Adrenal gland (tissue), 12 donors: ENCODE results near the gene CYB5R2. TPM values are rescaled to one million over a fixed set of nuclear protein-coding genes. Genes with fewer than 3 reads are reported as not detected.

Experiments
- DNase-seq, 7 donors: peaks; one replicate each; pipeline ENCODE4 v3.0.0-alpha.2; 2019 to 2020
- H3K27ac ChIP-seq, 5 donors: fragments of 200-600 bp; sonication (generic) in 4 of 5; 1 replicate in 3 of 5; 2 replicates in 2 of 5; pipeline versions ENCODE4 v1.5.1 to v1.8.0; 2016 to 2020; ENCODE audit warnings: mild to moderate bottlenecking in 1 of 5
- H3K27me3 ChIP-seq: fragments of 200-600 bp; 2 replicates; pipeline ENCODE4 v1.8.0; 2021
- H3K36me3 ChIP-seq, 2 donors: fragments of 200-600 bp; replicated peaks in 1 of 2; 1 replicate in 1 of 2; 2 replicates in 1 of 2; pipeline versions ENCODE4 v1.5.1 to v1.8.0; 2018 to 2022
- H3K4me1 ChIP-seq, 2 donors: fragments of 200-600 bp; replicated peaks in 1 of 2; 1 replicate in 1 of 2; 2 replicates in 1 of 2; pipeline versions ENCODE4 v1.5.1 to v1.8.0; 2018 to 2021
- H3K4me3 ChIP-seq, 4 donors: fragments of 200-600 bp; sonication (generic) in 3 of 4; one replicate each; pipeline ENCODE4 v1.5.1; 2016 to 2018
- H3K9me3 ChIP-seq, 3 donors: fragments of 200-600 bp; sonication (generic) in 1 of 3; replicated peaks in 1 of 3; 1 replicate in 2 of 3; 2 replicates in 1 of 3; pipeline versions ENCODE4 v1.5.1 to v1.8.0; 2016 to 2021
- POLR2A ChIP-seq, 2 donors: fragments of 450-650 bp; IDR thresholded peaks; one replicate each; pipeline ENCODE4 v1.6.1; 2017; ENCODE audit warnings: antibody characterized with exemption in 2 of 2, mild to moderate bottlenecking in 2 of 2, moderate library complexity in 1 of 2
- WGBS, 4 donors: extraction: QIAGEN DNeasy Blood & Tissue Kit in 2 of 4; methylation state at CpG; one replicate each; pipeline versions ENCODE4 v1.1.5 to v1.1.7; 2013 to 2017; 5-methylcytosine and 5-hydroxymethylcytosine counted together
- intact Hi-C, 2 donors: fragments of 100-400 bp; cut with DNase I; formaldehyde crosslinking; loops; one replicate each; pipeline versions ENCODE4 v1.14.1 to v1.15.0; 2022 to 2023
- polyA plus RNA-seq, 3 donors: library from polyadenylated mRNA; stranded (reverse); fragments of 200-250 nt in 2 of 3; fragments of 350-450 nt in 1 of 3; fragmentation: Illumina TruSeq in 1 of 3; extraction: RNeasy Lipid Tissue Mini Kit (QIAGEN cat#74804) in 1 of 3; gene quantifications; one replicate each; pipeline ENCODE4 v1.2.3, GENCODE V29; 2013 to 2014
- total RNA-seq, 9 donors: library from RNA; depleted of rRNA in 4 of 9; stranded (reverse); fragments of >200 nt in 4 of 9; fragments of 120-200 nt in 1 of 9; fragmentation: NEBNext Ultra II Directional in 1 of 9; extraction: Animal tissue kit (Norgen Biotek cat#: 25700) in 1 of 9; gene quantifications; one replicate each; pipeline versions ENCODE4 v1.1.0 to v1.2.4, GENCODE V29; 2013 to 2023
- TF ChIP-seq, protein P1 (sequence below), 6 experiments: fragments of 450-650 bp in 4 of 6; fragments of 200-600 bp in 2 of 6; sonication (generic) in 1 of 6; IDR thresholded peaks; 1 replicate in 5 of 6; 2 replicates in 1 of 6; pipeline versions ENCODE4 v1.5.1 to v1.8.0; 2016 to 2021; ENCODE audit warnings: antibody characterized with exemption in 6 of 6, mild to moderate bottlenecking in 2 of 6, moderate library complexity in 1 of 6
- donor health status: healthy with polysubstance abuse.
- donor health status: Bipolar disorder and iron deficiency.
- donor health status: DM: yes; HTN: yes; CAD: no.
- donor health status: DM: no; HTN: no; CAD: no.
- donor health status: DM: no; HTN: no; CAD: no.
- donor health status: DM: yes; HTN: yes; CAD: no.

The CYB5R2 gene
- total and polyA plus RNA-seq, 12 donors = 1.6 to 23.8 (median 5.0) TPM

DNA sequence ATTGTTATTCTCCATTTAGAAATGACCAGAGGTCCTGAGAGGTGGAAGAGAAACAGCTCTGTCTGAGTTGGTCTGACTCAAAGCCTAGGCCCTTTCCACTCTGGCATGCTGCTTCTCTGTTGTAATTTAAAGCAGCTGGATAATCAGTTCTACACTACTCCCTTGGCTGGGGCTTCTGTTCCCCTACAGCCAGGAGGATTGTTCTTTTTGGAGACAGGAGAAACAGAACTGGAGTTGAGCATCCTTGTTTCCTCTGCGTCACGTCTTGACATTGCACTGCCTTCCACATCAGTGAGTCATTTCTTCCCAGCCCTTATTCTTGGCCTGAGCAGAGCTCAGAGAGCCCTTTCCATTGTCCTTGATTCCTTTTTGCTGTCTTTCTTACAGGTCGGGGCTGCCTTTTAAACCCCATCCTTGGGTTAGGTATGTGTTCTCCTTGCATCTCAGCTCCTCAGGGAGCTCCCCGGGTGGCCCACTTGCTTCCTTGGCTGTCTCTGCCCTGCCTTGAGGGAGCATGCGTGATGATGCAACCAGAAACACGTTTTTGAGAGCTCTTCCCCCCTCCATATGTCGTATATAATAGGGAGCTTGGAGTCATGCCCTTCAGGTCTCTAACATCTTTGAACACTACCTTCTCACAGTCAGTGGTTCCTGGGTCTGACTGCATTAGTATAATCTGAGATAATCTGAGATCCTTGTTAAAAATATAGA lies 35.7 kb downstream of the CYB5R2 start:
- H3K4me1 ChIP-seq = no peaks in the 10 kb centered on the region
- intact Hi-C loops = no loop called here
- TF ChIP-seq POLR2A (IDR thresholded peaks at IDR 0.05) = no peak
- TF ChIP-seq, protein P1, sequence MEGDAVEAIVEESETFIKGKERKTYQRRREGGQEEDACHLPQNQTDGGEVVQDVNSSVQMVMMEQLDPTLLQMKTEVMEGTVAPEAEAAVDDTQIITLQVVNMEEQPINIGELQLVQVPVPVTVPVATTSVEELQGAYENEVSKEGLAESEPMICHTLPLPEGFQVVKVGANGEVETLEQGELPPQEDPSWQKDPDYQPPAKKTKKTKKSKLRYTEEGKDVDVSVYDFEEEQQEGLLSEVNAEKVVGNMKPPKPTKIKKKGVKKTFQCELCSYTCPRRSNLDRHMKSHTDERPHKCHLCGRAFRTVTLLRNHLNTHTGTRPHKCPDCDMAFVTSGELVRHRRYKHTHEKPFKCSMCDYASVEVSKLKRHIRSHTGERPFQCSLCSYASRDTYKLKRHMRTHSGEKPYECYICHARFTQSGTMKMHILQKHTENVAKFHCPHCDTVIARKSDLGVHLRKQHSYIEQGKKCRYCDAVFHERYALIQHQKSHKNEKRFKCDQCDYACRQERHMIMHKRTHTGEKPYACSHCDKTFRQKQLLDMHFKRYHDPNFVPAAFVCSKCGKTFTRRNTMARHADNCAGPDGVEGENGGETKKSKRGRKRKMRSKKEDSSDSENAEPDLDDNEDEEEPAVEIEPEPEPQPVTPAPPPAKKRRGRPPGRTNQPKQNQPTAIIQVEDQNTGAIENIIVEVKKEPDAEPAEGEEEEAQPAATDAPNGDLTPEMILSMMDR (IDR thresholded peaks at IDR 0.05) = no peak
- H3K27me3 ChIP-seq = no peaks in the 10 kb centered on the region
- no peak overlapping the region for H3K4me3 ChIP-seq
- WGBS, 4 donors = 65 to 69% (median 69%) methylated on average over 7 of the region's 7 CpGs
- H3K9me3 ChIP-seq = no peaks in the 10 kb centered on the region
- peaks cover 0 to 37% of the 10 kb centered on the region in 2 donors for H3K36me3 ChIP-seq
- peak overlapping the region in 1 of 5 donors; percentile 61 for H3K27ac ChIP-seq
- DNase-seq = peak in 2 of 7 donors; percentile 26 to 52

GRCh38 chr11:7636350-7636749 lies 37.0 kb downstream of the CYB5R2 start:
- 72 to 85% (median 79%) methylated on average over 5 to 6 of the region's 6 CpGs for WGBS, 4 donors
- Histone ChIP-seq H3K4me1 (no peaks in the 10 kb centered on the region), H3K27me3 (no peaks in the 10 kb centered on the region), H3K27ac (no peak overlapping the region), H3K36me3 (peaks cover 0 to 37% of the 10 kb centered on the region in 2 donors), H3K4me3 (no peak overlapping the region), H3K9me3 (no peaks in the 10 kb centered on the region)
- DNase-seq = no peak
- TF ChIP-seq, protein P1 (IDR thresholded peaks at IDR 0.05) = no peak
- TF ChIP-seq POLR2A (IDR thresholded peaks at IDR 0.05) = no peak
- intact Hi-C loops = no loop called here

- no peak for DNase-seq
- 93 to 94% (median 94%) methylated on average over 4 of the region's 4 CpGs for WGBS, 4 donors
- Histone ChIP-seq H3K4me1 (no peaks in the 10 kb centered on the region), H3K27me3 (no peaks in the 10 kb centered on the region), H3K36me3 (peaks cover 0 to 34% of the 10 kb centered on the region in 2 donors), H3K4me3 (no peak overlapping the region), H3K27ac (no peak overlapping the region), H3K9me3 (no peaks in the 10 kb centered on the region)
- intact Hi-C loops = no loop called here
- TF ChIP-seq, protein P1 (IDR thresholded peaks at IDR 0.05) = no peak
- TF ChIP-seq POLR2A (IDR thresholded peaks at IDR 0.05) = no peak
Measured at GRCh38 chr11:7635708-7636107, 37.6 kb downstream of the CYB5R2 start.

GRCh38 chr11:7635137-7635536 lies 38.2 kb downstream of the CYB5R2 start:
- DNase-seq = peak in 2 of 7 donors; percentile 27 to 76
- TF ChIP-seq, protein P1 (IDR thresholded peaks at IDR 0.05) = no peak
- no peak for TF ChIP-seq POLR2A (IDR thresholded peaks at IDR 0.05)
- Histone ChIP-seq H3K4me3 (no peak overlapping the region), H3K9me3 (no peaks in the 10 kb centered on the region), H3K36me3 (peaks cover 0 to 34% of the 10 kb centered on the region in 2 donors), H3K4me1 (no peaks in the 10 kb centered on the region), H3K27ac (no peak overlapping the region), H3K27me3 (no peaks in the 10 kb centered on the region)
- intact Hi-C loops = no loop called here
- 66 to 100% (median 79%) methylated on average over 2 to 4 of the region's 4 CpGs for WGBS, 4 donors
